Stomach (tissue), 4 donors: Measurements from ENCODE around the gene ARHGEF3.

Experiments used
- EP300 ChIP-seq: sonication (generic); formaldehyde crosslinking; IDR thresholded peaks from one replicate; pipeline ENCODE4 v1.6.1; 2017; ENCODE audit warnings: antibody characterized with exemption
- TF ChIP-seq, protein P1 (sequence below), 7 experiments: fragments of 450-650 bp in 4 of 7; fragments of 200-600 bp in 3 of 7; sonication (generic) in 3 of 7; IDR thresholded peaks; one replicate each; pipeline ENCODE4 v1.5.1; 2016 to 2019; ENCODE audit warnings: antibody characterized with exemption in 7 of 7, control low read depth in 2 of 7, mild to moderate bottlenecking in 1 of 7

GRCh38 chr3:56831572-56831971 is 29.8 kb upstream of the ARHGEF3 start:
- TF ChIP-seq, protein P1, sequence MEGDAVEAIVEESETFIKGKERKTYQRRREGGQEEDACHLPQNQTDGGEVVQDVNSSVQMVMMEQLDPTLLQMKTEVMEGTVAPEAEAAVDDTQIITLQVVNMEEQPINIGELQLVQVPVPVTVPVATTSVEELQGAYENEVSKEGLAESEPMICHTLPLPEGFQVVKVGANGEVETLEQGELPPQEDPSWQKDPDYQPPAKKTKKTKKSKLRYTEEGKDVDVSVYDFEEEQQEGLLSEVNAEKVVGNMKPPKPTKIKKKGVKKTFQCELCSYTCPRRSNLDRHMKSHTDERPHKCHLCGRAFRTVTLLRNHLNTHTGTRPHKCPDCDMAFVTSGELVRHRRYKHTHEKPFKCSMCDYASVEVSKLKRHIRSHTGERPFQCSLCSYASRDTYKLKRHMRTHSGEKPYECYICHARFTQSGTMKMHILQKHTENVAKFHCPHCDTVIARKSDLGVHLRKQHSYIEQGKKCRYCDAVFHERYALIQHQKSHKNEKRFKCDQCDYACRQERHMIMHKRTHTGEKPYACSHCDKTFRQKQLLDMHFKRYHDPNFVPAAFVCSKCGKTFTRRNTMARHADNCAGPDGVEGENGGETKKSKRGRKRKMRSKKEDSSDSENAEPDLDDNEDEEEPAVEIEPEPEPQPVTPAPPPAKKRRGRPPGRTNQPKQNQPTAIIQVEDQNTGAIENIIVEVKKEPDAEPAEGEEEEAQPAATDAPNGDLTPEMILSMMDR (IDR thresholded peaks at IDR 0.05), result no peak
- TF ChIP-seq EP300, result no peak
